Muscle of leg (tissue), 16 donors: ENCODE data around the gene MAS1L. TPM values are rescaled to one million over a fixed set of nuclear protein-coding genes. Genes with fewer than 3 reads are reported as not detected.

Experiments
- DNase-seq: peaks from one replicate; pipeline ENCODE4 v3.0.0; 2013
- H3K27ac ChIP-seq: one replicate; pipeline ENCODE4 v1.5.1; 2013; ENCODE audit warnings: mild to moderate bottlenecking, low read length, control low read depth
- H3K27me3 ChIP-seq: one replicate; pipeline ENCODE4 v1.6.1; 2013; ENCODE audit warnings: low read length; ENCODE audit not compliant: control insufficient read depth, insufficient read depth
- H3K36me3 ChIP-seq: one replicate; pipeline ENCODE4 v1.6.1; 2013; ENCODE audit warnings: low read length; ENCODE audit not compliant: control insufficient read depth, insufficient read depth
- H3K4me1 ChIP-seq: one replicate; pipeline ENCODE4 v1.6.1; 2013; ENCODE audit warnings: low read length; ENCODE audit not compliant: control insufficient read depth, insufficient read depth
- H3K4me3 ChIP-seq: one replicate; pipeline ENCODE4 v1.5.1; 2013; ENCODE audit warnings: low read length, control low read depth
- H3K9me3 ChIP-seq: replicated peaks from 2 replicates; pipeline ENCODE4 v1.6.1; 2013; ENCODE audit warnings: low read depth, low read length; ENCODE audit not compliant: control insufficient read depth
- WGBS: methylation state at CpG from one replicate; pipeline ENCODE4 v1.1.5; 2013; ENCODE audit warnings: missing lambda C conversion rate; ENCODE audit not compliant: insufficient coverage; 5-methylcytosine and 5-hydroxymethylcytosine counted together
- long read RNA-seq, 11 donors: transcript quantifications; one replicate each; lab custom pipeline, GENCODE V29; 2026
- polyA plus RNA-seq, 8 donors: library from polyadenylated mRNA; unstranded; fragments of 120-200 nt; gene quantifications; one replicate each; pipeline versions ENCODE4 v1.2.1 to v1.2.3, GENCODE V29; 2013; ENCODE audit warnings: inconsistent platforms in 1 of 8, low replicate concordance in 1 of 8; ENCODE audit not compliant: insufficient read length in 8 of 8, insufficient read depth in 1 of 8
- total RNA-seq: library from RNA; stranded (reverse); fragments of 120-200 nt; gene quantifications from one replicate; pipeline ENCODE4 v1.2.4, GENCODE V29; 2013

MAS1L gene
- total RNA-seq, result not detected
- polyA plus RNA-seq, result not detected
- long read RNA-seq, donor 1, result 0 reads
- long read RNA-seq, donor 2, result 0 reads
- long read RNA-seq, donor 3, result 0 reads
- long read RNA-seq, donor 4, result 0 reads
- long read RNA-seq, donor 5, result 0 reads
- long read RNA-seq, donor 6, result 0 reads
- long read RNA-seq, donor 7, result 0 reads
- long read RNA-seq, donor 8, result 0 reads
- long read RNA-seq, donor 9, result 0 reads
- long read RNA-seq, donor 10, result 0 reads
- long read RNA-seq, donor 11, result 0 reads

GRCh38 chr6:29487660-29488059 lies at the start of gene MAS1L:
Gene MAS1L, minus strand, starts transcription at chr6:29487956. Its CDS starts 54 bp downstream, at chr6:29487902.
- Histone ChIP-seq H3K4me3 (no peak within 1 kb of the TSS), H3K9me3 (no peaks in the 10 kb centered on the region), H3K27ac (no peak within 1 kb of the TSS), H3K36me3 (no peaks in the 10 kb centered on the region), H3K4me1 (no peaks in the 10 kb centered on the region), H3K27me3 (no peaks in the 10 kb centered on the region)
- DNase-seq, result no peak
- 85% methylated on average over 2 of the region's 2 CpGs for WGBS

DNA sequence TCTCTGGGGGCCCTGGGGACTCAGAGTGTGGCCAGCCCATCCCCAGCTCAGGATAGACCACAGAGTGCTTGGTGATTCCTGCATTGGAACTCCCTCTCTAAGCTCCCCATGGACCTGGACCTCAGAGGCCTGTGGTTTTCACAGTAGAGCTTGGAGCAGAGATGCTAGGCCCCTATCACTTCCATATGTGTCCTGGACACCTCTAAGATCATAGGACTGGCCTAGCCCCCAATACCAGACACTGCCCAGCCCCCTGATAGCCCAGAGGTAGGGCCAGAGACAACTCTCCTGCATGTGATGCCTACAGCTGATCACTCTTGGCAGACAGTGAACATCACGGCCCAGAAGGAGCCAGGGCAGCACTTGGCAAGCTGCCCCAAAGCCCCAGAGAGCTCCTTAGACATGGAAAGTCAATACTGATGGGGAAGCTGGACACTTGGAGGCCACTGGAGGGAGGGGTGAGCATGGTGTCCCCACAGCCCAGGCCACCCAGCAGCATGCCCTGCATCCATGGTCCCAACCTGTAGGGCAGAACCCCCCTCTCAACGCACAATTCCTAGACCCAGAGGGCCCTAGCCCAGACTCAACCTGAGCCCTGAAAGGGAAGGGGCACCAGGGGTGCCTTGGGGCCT lies 44.7 kb upstream of the MAS1L start:
- no peak for DNase-seq
- Histone ChIP-seq H3K36me3 (no peaks in the 10 kb centered on the region), H3K4me3 (no peak overlapping the region), H3K4me1 (no peaks in the 10 kb centered on the region), H3K27me3 (no peaks in the 10 kb centered on the region), H3K27ac (no peak overlapping the region), H3K9me3 (no peaks in the 10 kb centered on the region)
- WGBS, result 65% methylated on average over 2 of the region's 2 CpGs

DNA sequence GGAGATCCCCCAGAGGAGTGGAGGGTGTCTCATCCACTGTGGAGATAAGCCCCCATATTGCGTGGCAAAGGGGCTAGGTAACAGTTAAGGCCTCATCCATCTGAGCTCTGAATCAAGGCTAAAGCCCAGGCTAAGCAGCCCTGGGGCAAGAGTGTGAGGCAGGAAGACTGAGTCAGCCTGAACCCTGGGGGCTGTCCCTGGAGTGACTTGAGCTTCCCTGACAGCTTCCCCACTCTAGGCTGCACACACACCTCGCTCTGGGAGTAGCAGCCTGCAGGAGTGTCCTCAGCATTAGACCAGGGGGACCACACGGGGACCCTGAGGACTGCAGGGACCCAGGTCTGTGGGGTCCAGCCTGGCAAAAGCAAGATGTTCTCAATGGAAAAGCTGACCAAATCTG lies 43.9 kb upstream of the MAS1L start:
- Histone ChIP-seq H3K9me3 (no peaks in the 10 kb centered on the region), H3K4me3 (no peak overlapping the region), H3K27ac (no peak overlapping the region), H3K27me3 (no peaks in the 10 kb centered on the region), H3K36me3 (no peaks in the 10 kb centered on the region), H3K4me1 (no peaks in the 10 kb centered on the region)
- DNase-seq, result no peak
- 58% methylated on average over 3 of the region's 3 CpGs for WGBS

- Histone ChIP-seq H3K4me3 (no peak overlapping the region), H3K9me3 (no peaks in the 10 kb centered on the region), H3K4me1 (no peaks in the 10 kb centered on the region), H3K27me3 (no peaks in the 10 kb centered on the region), H3K27ac (no peak overlapping the region), H3K36me3 (no peaks in the 10 kb centered on the region)
- 83% methylated on average over 1 of the region's 2 CpGs for WGBS
- no peak for DNase-seq
Observed at GRCh38 chr6:29530671-29531310, 43.0 kb upstream of the MAS1L start.

DNA sequence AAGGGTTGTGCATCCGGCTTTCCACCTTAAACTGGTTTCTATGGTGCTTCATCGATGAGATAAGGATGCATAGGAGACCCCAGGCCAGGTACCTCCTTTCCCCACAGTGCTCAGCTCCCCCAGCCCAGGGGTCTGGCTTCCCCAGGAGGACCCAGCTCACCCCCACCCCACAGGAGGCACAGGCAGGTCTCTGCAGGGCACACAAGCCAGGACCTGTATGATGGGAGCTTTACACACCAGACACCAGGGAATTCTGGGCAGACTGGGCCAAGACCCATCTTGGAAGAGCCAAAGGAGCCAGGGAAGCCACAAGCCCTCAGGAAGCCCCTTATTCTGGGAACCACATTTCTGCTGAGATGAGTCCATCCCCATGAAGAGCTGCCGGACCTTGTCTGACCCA lies 42.2 kb upstream of the MAS1L start:
- WGBS, result 88% methylated on average over 3 of the region's 3 CpGs
- H3K27ac ChIP-seq, result no peak overlapping the region
- no peak for DNase-seq

GRCh38 chr6:29528988-29529560 lies 41.3 kb upstream of the MAS1L start:
- Histone ChIP-seq H3K9me3 (no peaks in the 10 kb centered on the region), H3K27ac (no peak overlapping the region), H3K27me3 (no peaks in the 10 kb centered on the region), H3K36me3 (no peaks in the 10 kb centered on the region), H3K4me1 (no peaks in the 10 kb centered on the region), H3K4me3 (no peak overlapping the region)
- no peak for DNase-seq
- no CpG with 5 or more reads among the region's 2 CpGs for WGBS

More for the DNA sequence above, 42.2 kb upstream of the MAS1L start:
- H3K4me3 ChIP-seq, result no peak overlapping the region
- H3K9me3 ChIP-seq, result no peaks in the 10 kb centered on the region
- H3K36me3 ChIP-seq, result no peaks in the 10 kb centered on the region
- no peaks in the 10 kb centered on the region for H3K4me1 ChIP-seq
- H3K27me3 ChIP-seq, result no peaks in the 10 kb centered on the region

DNA sequence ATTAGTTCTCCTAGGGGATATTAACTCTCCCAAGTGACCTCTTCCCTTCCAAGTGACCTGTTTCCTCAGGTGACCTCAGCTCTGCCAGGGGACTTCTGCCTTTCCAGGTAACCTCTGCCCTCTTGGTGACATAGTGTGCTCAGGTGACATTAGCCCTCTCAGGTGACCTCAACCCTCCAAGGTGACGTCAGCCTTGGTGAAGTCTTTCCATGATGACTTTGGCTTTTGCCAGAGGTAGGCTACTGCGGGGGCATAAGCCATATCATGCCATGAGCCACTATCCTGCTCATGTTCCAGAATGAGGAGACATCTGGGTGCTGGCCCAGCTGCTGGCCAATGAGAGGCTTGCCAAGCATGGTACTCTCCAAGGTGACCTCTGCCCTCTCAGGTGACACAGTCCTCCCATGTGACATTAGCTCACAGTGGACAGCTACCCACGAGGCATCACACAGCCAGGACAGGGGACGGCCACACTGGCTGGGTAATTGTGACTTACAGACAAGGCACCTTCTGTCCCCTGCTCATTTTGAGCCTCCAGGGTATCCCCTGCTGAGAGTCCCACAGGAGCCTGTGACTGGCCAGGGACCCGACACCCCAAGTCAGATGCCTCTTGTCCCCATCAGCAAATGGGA lies 40.7 kb upstream of the MAS1L start:
- H3K4me3 ChIP-seq, result no peak overlapping the region
- no peaks in the 10 kb centered on the region for H3K36me3 ChIP-seq

GRCh38 chr6:29527564-29527963 lies 39.8 kb upstream of the MAS1L start:
- H3K4me1 ChIP-seq, result no peaks in the 10 kb centered on the region
- H3K27me3 ChIP-seq, result no peaks in the 10 kb centered on the region
- H3K4me3 ChIP-seq, result no peak overlapping the region
- 60% methylated on average over 1 of the region's 2 CpGs for WGBS
- no peaks in the 10 kb centered on the region for H3K36me3 ChIP-seq
- H3K27ac ChIP-seq, result no peak overlapping the region
- no peaks in the 10 kb centered on the region for H3K9me3 ChIP-seq
- no peak for DNase-seq

More for the DNA sequence above, 40.7 kb upstream of the MAS1L start:
- no peaks in the 10 kb centered on the region for H3K27me3 ChIP-seq
- 75% methylated on average over 5 of the region's 5 CpGs for WGBS
- DNase-seq, result no peak
- H3K4me1 ChIP-seq, result no peaks in the 10 kb centered on the region
- H3K9me3 ChIP-seq, result no peaks in the 10 kb centered on the region
- H3K27ac ChIP-seq, result no peak overlapping the region

- no peak overlapping the region for H3K4me3 ChIP-seq
- H3K9me3 ChIP-seq, result no peaks in the 10 kb centered on the region
- WGBS, result no CpG with 5 or more reads among the region's 1 CpG
- DNase-seq, result no peak
- no peaks in the 10 kb centered on the region for H3K27me3 ChIP-seq
- H3K4me1 ChIP-seq, result no peaks in the 10 kb centered on the region
- no peaks in the 10 kb centered on the region for H3K36me3 ChIP-seq
- H3K27ac ChIP-seq, result no peak overlapping the region
Observed at GRCh38 chr6:29527126-29527525, 39.4 kb upstream of the MAS1L start.

DNA sequence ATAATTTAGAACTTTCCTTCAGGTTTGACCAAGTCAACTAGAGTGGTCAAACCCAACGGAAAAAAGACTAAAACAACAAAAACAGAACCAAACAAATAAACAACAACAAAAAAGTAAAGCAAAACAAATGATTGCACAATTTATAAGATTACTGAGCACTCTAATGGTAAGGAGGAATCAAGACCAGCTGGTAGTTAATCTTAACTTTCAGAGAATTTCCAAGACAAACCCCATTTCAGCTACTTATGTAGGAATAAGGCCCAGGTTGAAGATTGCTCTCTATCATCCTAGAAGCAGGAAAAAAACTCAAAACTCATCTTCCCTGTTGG lies 37.5 kb upstream of the MAS1L start:
- WGBS, result no CpG with 5 or more reads among the region's 1 CpG
- Histone ChIP-seq H3K36me3 (no peaks in the 10 kb centered on the region), H3K9me3 (no peaks in the 10 kb centered on the region), H3K27me3 (no peaks in the 10 kb centered on the region), H3K27ac (no peak overlapping the region), H3K4me3 (no peak overlapping the region), H3K4me1 (no peaks in the 10 kb centered on the region)
- DNase-seq, result no peak
